HG03521 (cell line): ENCODE results near the gene SHISA7.
"Not testable (repeated sequence)": the region's sequence is repeated elsewhere in the genome, so short reads cannot be mapped to it uniquely, and the experiment has no call there.

Experiments used
- ATAC-seq: cut with Tn5 transposase; IDR thresholded peaks from one replicate; pipeline ENCODE4 v1.9.1; 2021; ENCODE audit warnings: mild to moderate bottlenecking, moderate library complexity; ENCODE audit not compliant: unreplicated experiment

SHISA7 gene

GRCh38 chr19:55448175-55448490 is 5.0 kb upstream of the SHISA7 start:
- not testable (repeated sequence) for ATAC-seq

GRCh38 chr19:55447421-55448174 is 4.5 kb upstream of the SHISA7 start:
- no peak for ATAC-seq

- no peak for ATAC-seq
Observed at GRCh38 chr19:55446060-55446459, 3.0 kb upstream of the SHISA7 start.

DNA sequence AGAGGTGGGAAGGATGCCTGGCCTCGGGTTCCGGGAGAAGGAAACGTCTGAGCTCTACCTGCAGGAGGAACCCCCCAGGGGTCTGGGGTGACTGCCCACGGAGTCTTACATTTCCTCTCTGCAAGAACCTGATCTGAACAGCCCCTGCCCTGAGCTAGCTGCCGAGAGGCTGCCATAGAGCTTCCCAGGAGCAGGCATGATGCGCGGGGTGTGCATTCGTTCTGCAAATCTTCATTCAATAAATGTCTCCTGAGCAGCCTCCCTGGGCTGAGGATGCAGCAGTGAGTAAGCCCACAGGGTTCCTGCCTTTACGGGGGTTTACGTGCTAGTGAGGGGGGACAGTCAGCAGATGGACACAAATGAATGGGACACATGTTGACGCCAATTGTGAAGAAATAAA is 1.5 kb upstream of the SHISA7 start:
- no peak for ATAC-seq

DNA sequence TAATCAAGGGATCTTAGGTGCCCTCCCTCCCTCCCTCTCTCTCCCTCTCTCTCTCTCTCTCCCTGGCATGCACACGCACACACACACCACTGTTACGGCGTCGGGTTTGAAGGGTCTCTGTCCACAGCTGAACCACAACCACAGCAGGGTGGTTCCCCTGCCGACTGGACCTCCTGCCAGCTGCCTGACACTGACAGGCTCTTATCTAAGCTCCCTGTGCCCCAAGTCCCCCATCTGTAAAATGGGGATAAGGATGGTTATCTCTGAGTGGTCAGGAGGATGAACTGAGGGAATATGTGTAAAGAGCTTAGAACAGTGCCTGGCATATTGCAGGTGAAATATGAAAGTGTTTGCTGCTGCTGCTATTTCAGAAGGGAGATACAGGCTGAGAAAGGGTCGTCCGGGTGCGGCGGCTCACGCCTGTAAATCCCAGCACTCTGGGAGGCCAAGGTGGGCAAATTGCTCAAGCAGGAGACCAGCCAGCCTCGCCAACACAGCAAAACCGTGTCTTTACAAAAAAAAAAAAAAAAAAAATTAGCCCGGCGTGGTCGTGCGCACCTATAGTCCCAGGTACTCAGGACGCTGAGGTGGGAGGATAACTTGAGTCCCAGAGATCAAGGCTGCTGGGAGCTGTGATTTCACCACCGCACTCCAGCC is 852 bp upstream of the SHISA7 start:
- ATAC-seq = no peak

DNA sequence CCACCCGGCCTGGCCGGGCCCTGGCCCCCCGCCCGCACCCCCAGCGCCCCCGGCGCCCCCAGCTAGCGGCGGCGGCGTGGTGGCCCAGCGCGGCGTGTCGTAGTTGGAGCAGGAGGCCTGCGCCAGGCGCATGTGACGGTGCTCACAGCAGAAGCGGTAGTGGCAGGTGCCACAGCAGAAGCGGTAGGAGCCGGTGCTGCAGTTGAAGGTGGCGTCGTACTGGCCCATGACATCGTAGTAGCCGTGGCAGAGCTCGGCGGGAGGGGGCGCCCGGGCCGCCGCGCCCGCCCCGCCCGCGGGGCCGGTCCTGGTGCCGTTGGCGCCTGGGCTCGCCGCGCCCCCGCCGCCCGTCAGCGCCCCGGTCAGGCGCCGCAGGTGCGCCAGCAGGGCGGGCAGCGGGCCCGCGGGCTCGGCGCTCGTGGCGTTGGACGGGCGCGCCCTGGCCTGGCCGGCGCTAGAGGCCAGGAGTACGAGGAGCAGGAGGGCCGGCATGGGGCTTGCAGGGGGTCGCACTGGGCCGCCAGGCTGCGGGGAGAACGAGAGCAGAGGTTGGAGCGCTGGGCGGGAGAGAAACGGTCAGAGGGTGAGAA is 633 bp downstream of the SHISA7 start:
- no peak for ATAC-seq

DNA sequence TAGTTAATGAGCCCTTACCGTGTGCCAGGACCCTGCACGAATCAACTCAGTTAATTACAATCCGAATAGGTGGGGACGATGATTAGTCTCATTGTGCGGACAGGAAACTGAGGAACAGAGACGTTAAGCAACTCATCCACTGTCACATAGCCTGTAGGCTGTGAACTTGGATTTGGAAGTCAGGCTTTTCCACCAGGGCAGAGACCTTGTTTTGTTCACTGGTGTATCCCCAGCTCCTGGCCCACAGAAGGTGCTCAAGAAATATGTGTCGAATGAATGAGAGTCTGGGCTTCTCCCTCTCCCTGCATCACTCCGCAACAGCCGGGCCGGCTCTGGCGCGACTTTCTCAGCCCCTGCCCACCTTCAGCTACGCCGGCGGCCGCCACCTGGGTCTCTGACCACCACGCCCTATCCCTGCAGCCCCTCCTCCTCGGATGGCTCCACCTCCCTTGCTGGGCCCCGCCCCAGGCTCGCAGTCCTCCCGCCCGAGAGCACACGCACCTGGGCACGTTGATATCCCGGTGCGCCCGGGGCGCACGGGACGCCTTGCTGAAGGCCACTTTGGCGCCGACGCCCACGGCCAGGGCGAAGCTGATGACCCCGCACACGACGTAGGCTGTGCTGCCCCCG is 1.3 kb downstream of the SHISA7 start:
- no peak for ATAC-seq

DNA sequence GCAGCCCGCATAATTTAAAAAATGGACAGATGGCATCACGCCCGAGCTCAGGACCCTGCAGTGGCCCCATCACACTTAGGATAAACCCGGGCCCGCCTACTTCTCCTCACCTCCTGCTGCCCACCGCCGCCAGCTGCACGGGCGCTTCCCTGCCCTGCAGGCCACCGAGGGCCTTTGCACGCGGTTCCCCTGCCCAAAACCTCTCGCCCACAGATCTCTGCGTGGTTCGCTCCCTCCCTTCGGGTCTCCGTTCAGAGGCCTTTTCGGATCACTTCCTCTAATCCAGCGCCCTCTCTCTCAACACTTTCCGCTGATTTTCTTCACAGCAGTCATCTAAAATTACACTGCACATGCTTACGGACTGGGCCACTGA is 1.8 kb downstream of the SHISA7 start:
- no peak for ATAC-seq

GRCh38 chr19:55440411-55441105 is 2.5 kb downstream of the SHISA7 start:
- no peak for ATAC-seq

DNA sequence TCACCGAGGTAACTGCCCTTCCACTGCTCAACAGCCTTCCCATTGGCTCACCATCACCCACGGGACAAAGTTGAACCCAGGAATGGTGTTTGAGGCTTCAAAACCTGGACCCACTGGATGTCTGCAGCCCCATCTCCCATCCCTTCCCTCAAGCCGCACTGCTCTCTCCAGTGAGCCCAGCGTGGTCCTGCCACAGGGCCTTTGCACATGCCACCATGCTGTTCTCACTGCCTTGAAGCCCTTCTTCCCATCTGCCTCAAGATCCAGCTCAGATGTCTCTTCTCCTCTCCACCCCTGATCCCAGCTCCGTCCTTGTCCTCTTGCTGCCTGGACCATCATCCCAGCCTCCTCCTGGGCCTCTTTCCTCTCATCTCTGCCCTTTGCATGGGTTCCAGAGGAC is 4.0 kb downstream of the SHISA7 start:
- ATAC-seq = no peak

GRCh38 chr19:55437410-55437809 is 5.7 kb downstream of the SHISA7 start:
- no peak for ATAC-seq

- ATAC-seq = no peak
Observed at GRCh38 chr19:55436847-55437246, 6.3 kb downstream of the SHISA7 start.

DNA sequence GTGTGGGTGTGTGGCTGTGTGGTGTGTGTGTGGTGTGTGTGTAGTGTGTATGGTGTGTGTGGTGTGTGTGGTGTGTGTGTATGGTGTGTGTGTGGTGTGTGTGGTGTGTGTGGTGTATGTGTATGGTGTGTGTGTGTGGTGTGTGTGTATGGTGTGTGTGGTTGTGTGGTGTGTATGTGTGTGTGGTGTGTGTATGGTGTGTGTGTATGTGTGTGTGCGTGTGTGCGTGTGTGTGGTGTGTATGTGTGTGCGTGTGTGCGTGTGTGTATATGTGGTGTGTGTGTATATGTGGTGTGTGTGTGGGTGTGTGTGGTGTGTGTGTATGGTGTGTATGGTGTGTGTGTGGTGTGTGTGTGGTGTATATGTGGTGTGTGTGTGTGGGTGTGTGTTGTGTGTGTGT is 8.1 kb downstream of the SHISA7 start:
- no peak for ATAC-seq

DNA sequence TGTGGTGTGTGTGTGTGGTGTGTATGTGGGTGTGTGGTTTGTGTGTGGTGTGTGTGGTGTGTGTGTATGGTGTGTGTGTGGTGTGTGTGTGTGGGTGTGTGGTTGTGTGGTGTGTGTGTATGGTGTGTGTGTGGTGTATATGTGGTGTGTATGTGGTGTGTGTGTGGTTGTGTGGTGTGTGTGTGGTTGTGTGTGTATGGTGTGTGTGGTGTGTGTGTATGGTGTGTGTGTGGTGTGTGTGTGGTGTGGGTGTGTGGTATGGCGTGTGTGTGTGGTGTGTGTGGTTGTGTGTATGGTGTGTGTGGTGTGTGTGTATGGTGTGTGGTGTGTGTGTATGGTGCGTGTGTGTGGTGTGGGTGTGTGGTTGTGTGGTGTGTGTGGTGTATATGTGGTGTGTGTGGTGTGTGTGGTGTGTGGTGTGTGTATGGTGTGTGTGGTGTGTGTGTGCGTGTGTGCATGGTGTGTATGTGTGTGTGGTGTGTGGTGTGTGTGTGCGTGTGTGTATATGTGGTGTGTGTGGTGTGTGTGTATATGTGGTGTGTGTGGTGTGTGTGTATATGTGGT is 8.7 kb downstream of the SHISA7 start:
- no peak for ATAC-seq

DNA sequence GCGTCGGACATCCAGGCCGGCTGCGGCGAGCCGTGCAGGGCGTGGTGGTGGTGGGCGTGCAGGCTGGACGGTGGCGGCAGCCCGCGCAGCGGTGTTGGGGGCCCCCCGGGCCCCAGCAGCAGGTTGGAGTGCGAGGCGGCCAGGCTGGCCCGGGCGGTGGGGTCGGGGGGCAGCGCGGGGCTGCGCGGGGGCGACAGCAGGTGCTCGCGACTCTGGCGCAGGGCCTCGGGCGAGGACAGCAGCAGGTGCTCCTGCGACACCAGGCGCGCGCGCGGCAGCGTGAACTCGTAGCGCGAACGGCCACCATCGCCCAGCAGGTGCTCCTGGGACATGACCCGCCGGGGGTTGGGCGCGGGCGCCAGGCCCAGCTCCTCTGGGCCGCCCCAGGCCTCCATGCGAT is 9.8 kb downstream of the SHISA7 start:
- ATAC-seq = no peak

GRCh38 chr19:55432241-55432959 is 10.7 kb downstream of the SHISA7 start:
- ATAC-seq = no peak

DNA sequence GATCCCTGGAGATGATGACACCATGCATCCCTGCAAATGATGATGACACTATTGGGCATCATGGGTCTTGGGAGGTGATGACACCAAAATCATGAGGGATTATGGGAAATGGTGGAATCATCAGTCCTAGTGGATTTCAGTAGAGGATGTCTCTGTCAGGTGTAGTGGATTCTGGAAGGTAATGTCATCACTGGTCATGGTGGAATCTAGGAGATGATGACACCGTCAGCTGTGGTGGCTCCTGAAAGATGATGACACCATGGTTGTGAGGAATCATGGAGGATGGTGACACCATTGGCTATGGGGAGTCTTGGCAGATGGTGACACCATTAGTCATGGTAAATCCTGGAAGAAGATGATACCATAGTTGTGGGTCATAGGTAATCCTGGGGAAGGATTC is 11.9 kb downstream of the SHISA7 start:
- ATAC-seq = no peak

DNA sequence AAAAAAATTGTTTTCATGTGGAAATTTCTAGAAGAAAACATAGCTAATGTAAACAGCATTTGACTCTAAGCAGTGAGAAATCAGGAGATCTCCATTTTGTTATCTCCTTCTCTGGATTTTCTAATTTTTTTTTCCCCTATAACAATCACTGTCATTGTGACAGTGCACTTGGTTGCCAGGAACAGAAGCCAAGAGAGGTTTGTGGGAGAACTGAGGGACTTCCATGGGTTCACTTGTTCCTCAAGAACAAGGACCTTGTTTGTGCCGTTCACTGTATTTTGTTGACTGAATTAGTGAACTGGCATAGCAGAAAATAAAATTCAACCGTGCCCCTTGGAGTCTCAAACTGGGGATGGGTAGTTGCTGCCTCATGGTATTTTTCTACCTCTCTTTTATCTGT is 17.1 kb downstream of the SHISA7 start:
- no peak for ATAC-seq

GRCh38 chr19:55424518-55424917 is 18.6 kb downstream of the SHISA7 start:
- ATAC-seq = no peak

GRCh38 chr19:55423225-55424005 is 19.7 kb downstream of the SHISA7 start:
- ATAC-seq = no peak
